ENCODE data around the gene ILK.
A peak's percentile ranks its signal among the peaks of the same experiment; 100 is the strongest.

ILK gene

GRCh38 chr11:6603287-6604080, at the start of gene ILK, which contains the start of gene RRP8:
Gene ILK, plus strand, starts transcription at chr11:6603774. Its CDS starts 498 bp downstream, at chr11:6604272.
Gene RRP8, minus strand, starts transcription at chr11:6603616. Its CDS starts 114 bp downstream, at chr11:6603502.
- peak; percentile 94 for DNase-seq

- no peak for DNase-seq
Observed at GRCh38 chr11:6554828-6555706, 48.5 kb upstream of the ILK start.

GRCh38 chr11:6556139-6556949, 47.2 kb upstream of the ILK start:
- no peak for DNase-seq

- DNase-seq: no peak
Observed at GRCh38 chr11:6557063-6557462, 46.5 kb upstream of the ILK start.

GRCh38 chr11:6557761-6558674, 45.6 kb upstream of the ILK start:
- DNase-seq: no peak

GRCh38 chr11:6559369-6559768, 44.2 kb upstream of the ILK start:
- no peak for DNase-seq

GRCh38 chr11:6561288-6561687, 42.3 kb upstream of the ILK start:
- DNase-seq: no peak

- no peak for DNase-seq
Observed at GRCh38 chr11:6563121-6563619, 40.4 kb upstream of the ILK start.

GRCh38 chr11:6563667-6564066, 39.9 kb upstream of the ILK start:
- no peak for DNase-seq

GRCh38 chr11:6565325-6565724, 38.2 kb upstream of the ILK start:
- no peak for DNase-seq

GRCh38 chr11:6565988-6566703, 37.4 kb upstream of the ILK start:
- DNase-seq: no peak

- no peak for DNase-seq
Observed at GRCh38 chr11:6566704-6567370, 36.7 kb upstream of the ILK start.

GRCh38 chr11:6567371-6567745, 36.2 kb upstream of the ILK start:
- DNase-seq: no peak

- DNase-seq: no peak
Observed at GRCh38 chr11:6568191-6568918, 35.2 kb upstream of the ILK start.

- no peak for DNase-seq
Observed at GRCh38 chr11:6569706-6570105, 33.9 kb upstream of the ILK start.

GRCh38 chr11:6570691-6571427, 32.7 kb upstream of the ILK start:
- DNase-seq: no peak

GRCh38 chr11:6571434-6572008, 32.1 kb upstream of the ILK start:
- no peak for DNase-seq

- DNase-seq: no peak
Observed at GRCh38 chr11:6572215-6572614, 31.4 kb upstream of the ILK start.
